Peyer's patch (tissue), 4 donors: Measurements from ENCODE around the gene DNAL4. TPM values are rescaled to one million over a fixed set of nuclear protein-coding genes. Genes with fewer than 3 reads are reported as not detected.
"Not testable (repeated sequence)": the region's sequence is repeated elsewhere in the genome, so short reads cannot be mapped to it uniquely, and the experiment has no call there.

Experiments used
- DNase-seq, 3 donors: peaks; one replicate each; pipeline ENCODE4 v3.0.0-alpha.2; 2017 to 2019
- H3K27ac ChIP-seq, 4 donors: fragments of 200-600 bp; sonication (generic); one replicate each; pipeline ENCODE4 v1.5.1; 2016 to 2019
- H3K27me3 ChIP-seq, 2 donors: fragments of 200-600 bp; sonication (generic); one replicate each; pipeline ENCODE4 v1.5.1; 2019
- H3K36me3 ChIP-seq, 3 donors: fragments of 200-600 bp; sonication (generic); one replicate each; pipeline ENCODE4 v1.5.1; 2016 to 2019
- H3K4me1 ChIP-seq, 4 donors: fragments of 200-600 bp; sonication (generic); one replicate each; pipeline ENCODE4 v1.5.1; 2016 to 2019
- H3K4me3 ChIP-seq, 4 donors: fragments of 200-600 bp; sonication (generic); 1 replicate in 3 of 4; 2 replicates in 1 of 4; pipeline ENCODE4 v1.5.1; 2016 to 2019; ENCODE audit warnings: mild to moderate bottlenecking in 1 of 4
- H3K9me3 ChIP-seq, 4 donors: fragments of 200-600 bp; sonication (generic); one replicate each; pipeline ENCODE4 v1.5.1; 2016 to 2019; ENCODE audit warnings: mild to moderate bottlenecking in 1 of 4
- CTCF ChIP-seq, 6 experiments: fragments of 450-650 bp in 4 of 6; fragments of 200-600 bp in 2 of 6; sonication (generic) in 1 of 6; IDR thresholded peaks; one replicate each; pipeline ENCODE4 v1.5.1; 2017 to 2019; ENCODE audit warnings: antibody characterized with exemption in 6 of 6, mild to moderate bottlenecking in 3 of 6, moderate library complexity in 1 of 6
- POLR2A ChIP-seq, 2 donors: fragments of 450-650 bp; IDR thresholded peaks; one replicate each; pipeline ENCODE4 v1.5.1; 2017; ENCODE audit warnings: antibody characterized with exemption in 2 of 2, mild to moderate bottlenecking in 2 of 2, moderate library complexity in 2 of 2
- total RNA-seq, 4 donors: library from RNA; depleted of rRNA; stranded (reverse); fragments of >200 nt; gene quantifications; one replicate each; pipeline ENCODE4 v1.1.0, GENCODE V29; 2016

DNAL4 gene
- total RNA-seq, 4 donors from 2014 or later = 15.2 to 21.6 (median 16.2) TPM; not detected in 1

- DNase-seq = peak in 1 of 3 donors; percentile 16
- H3K9me3 ChIP-seq = no peaks in the 10 kb centered on the region
- TF ChIP-seq CTCF (IDR thresholded peaks at IDR 0.05) = no peak
- TF ChIP-seq POLR2A (IDR thresholded peaks at IDR 0.05) = no peak
- H3K36me3 ChIP-seq = no peaks in the 10 kb centered on the region
- H3K4me1 ChIP-seq = no peaks in the 10 kb centered on the region
- no peak overlapping the region for H3K4me3 ChIP-seq
- no peak overlapping the region for H3K27ac ChIP-seq
- H3K27me3 ChIP-seq = no peaks in the 10 kb centered on the region
Observed at GRCh38 chr22:38819387-38819940, 25.5 kb upstream of the DNAL4 start.

GRCh38 chr22:38817196-38817595, 23.3 kb upstream of the DNAL4 start:
- Histone ChIP-seq H3K4me1 (no peaks in the 10 kb centered on the region), H3K9me3 (no peaks in the 10 kb centered on the region), H3K4me3 (no peak overlapping the region), H3K27me3 (no peaks in the 10 kb centered on the region), H3K36me3 (no peaks in the 10 kb centered on the region), H3K27ac (no peak overlapping the region)
- TF ChIP-seq CTCF (IDR thresholded peaks at IDR 0.05) (no peak), POLR2A (IDR thresholded peaks at IDR 0.05) (no peak)
- no peak for DNase-seq

- H3K27ac ChIP-seq = no peak overlapping the region
- no peaks in the 10 kb centered on the region for H3K27me3 ChIP-seq
- H3K9me3 ChIP-seq = no peaks in the 10 kb centered on the region
- no peaks in the 10 kb centered on the region for H3K36me3 ChIP-seq
- H3K4me1 ChIP-seq = no peaks in the 10 kb centered on the region
- TF ChIP-seq CTCF (IDR thresholded peaks at IDR 0.05) = no peak
- TF ChIP-seq POLR2A (IDR thresholded peaks at IDR 0.05) = no peak
- no peak for DNase-seq
- no peak overlapping the region for H3K4me3 ChIP-seq
Observed at GRCh38 chr22:38815842-38816241, 21.9 kb upstream of the DNAL4 start.

GRCh38 chr22:38811241-38811640, 17.3 kb upstream of the DNAL4 start:
- no peaks in the 10 kb centered on the region for H3K9me3 ChIP-seq
- TF ChIP-seq CTCF (IDR thresholded peaks at IDR 0.05) = no peak
- TF ChIP-seq POLR2A (IDR thresholded peaks at IDR 0.05) = no peak
- H3K4me3 ChIP-seq = no peak overlapping the region
- H3K27me3 ChIP-seq = no peaks in the 10 kb centered on the region
- H3K4me1 ChIP-seq = no peaks in the 10 kb centered on the region
- DNase-seq = no peak
- no peak overlapping the region for H3K27ac ChIP-seq
- H3K36me3 ChIP-seq = no peaks in the 10 kb centered on the region

- DNase-seq, H3K4me1 ChIP-seq, H3K27me3 ChIP-seq, H3K36me3 ChIP-seq, H3K4me3 ChIP-seq, H3K9me3 ChIP-seq, H3K27ac ChIP-seq: not testable (repeated sequence)
Observed at GRCh38 chr22:38805041-38805593, 11.2 kb upstream of the DNAL4 start.

- Histone ChIP-seq H3K27ac (no peak overlapping the region), H3K27me3 (no peaks in the 10 kb centered on the region), H3K4me3 (no peak overlapping the region), H3K9me3 (peaks cover 0 to 3% (median 0%) of the 10 kb centered on the region in 4 donors), H3K36me3 (no peaks in the 10 kb centered on the region), H3K4me1 (no peaks in the 10 kb centered on the region)
- TF ChIP-seq CTCF (IDR thresholded peaks at IDR 0.05) (no peak), POLR2A (IDR thresholded peaks at IDR 0.05) (no peak)
- peak in 1 of 3 donors; percentile 52 for DNase-seq
Observed at GRCh38 chr22:38802671-38803121, 8.8 kb upstream of the DNAL4 start.
